Loucy (cell line): Measurements from ENCODE around the gene FKBP5.
A peak's percentile ranks its signal among the peaks of the same experiment; 100 is the strongest.

Source experiments
- H2AFZ ChIP-seq: fragments of 200-600 bp; sonication (generic); 2 replicates; pipeline ENCODE4 v1.6.0; 2016; ENCODE audit warnings: antibody characterized with exemption, mild to moderate bottlenecking, low read length, moderate library complexity
- H3F3A ChIP-seq: fragments of 200-600 bp; 2 replicates; pipeline ENCODE4 v1.6.0; 2016; ENCODE audit warnings: antibody characterized with exemption, low read depth, mild to moderate bottlenecking
- H3K27me3 ChIP-seq: fragments of 200-600 bp; sonication (generic); 2 replicates; pipeline ENCODE4 v1.6.1; 2014; ENCODE audit warnings: low read length, mild to moderate bottlenecking; ENCODE audit not compliant: insufficient read depth, poor library complexity, severe bottlenecking
- H3K36me3 ChIP-seq: fragments of 200-600 bp; sonication (generic); 2 replicates; pipeline ENCODE4 v1.6.1; 2016; ENCODE audit warnings: low read length; ENCODE audit not compliant: insufficient read depth
- H3K4me1 ChIP-seq: fragments of 200-600 bp; sonication (generic); 2 replicates; pipeline ENCODE4 v1.5.1; 2014; ENCODE audit warnings: low read length, mild to moderate bottlenecking; ENCODE audit not compliant: insufficient read depth, poor library complexity, severe bottlenecking
- H3K4me2 ChIP-seq: fragments of 200-600 bp; sonication (generic); 2 replicates; pipeline ENCODE4 v1.6.0; 2014; ENCODE audit warnings: antibody characterized with exemption, low read length, low read depth, mild to moderate bottlenecking; ENCODE audit not compliant: poor library complexity, severe bottlenecking
- H3K4me3 ChIP-seq: fragments of 200-600 bp; sonication (generic); 2 replicates; pipeline ENCODE4 v1.5.1; 2014; ENCODE audit warnings: low read length, mild to moderate bottlenecking, mixed read lengths; ENCODE audit not compliant: poor library complexity, severe bottlenecking
- H3K79me2 ChIP-seq: fragments of 200-600 bp; sonication (generic); 2 replicates; pipeline ENCODE4 v1.6.1; 2014; ENCODE audit warnings: low read length; ENCODE audit not compliant: insufficient read depth
- H3K9ac ChIP-seq: fragments of 200-600 bp; sonication (generic); 2 replicates; pipeline ENCODE4 v1.6.0; 2014; ENCODE audit warnings: mild to moderate bottlenecking, low read depth, low read length, moderate library complexity; ENCODE audit not compliant: poor library complexity, severe bottlenecking
- H3K9me2 ChIP-seq: fragments of 200-600 bp; sonication (generic); replicated peaks from 2 replicates; pipeline ENCODE4 v1.6.1; 2016; ENCODE audit warnings: low read depth, low read length, mixed read lengths
- H3K9me3 ChIP-seq: fragments of 200-600 bp; sonication (generic); 2 replicates; pipeline ENCODE4 v1.6.1; 2014; ENCODE audit warnings: mild to moderate bottlenecking, antibody characterized with exemption, low read length, low read depth; ENCODE audit not compliant: insufficient read depth
- H4K20me1 ChIP-seq: fragments of 200-600 bp; sonication (generic); 2 replicates; pipeline ENCODE4 v1.6.0; 2014; ENCODE audit warnings: antibody characterized with exemption, low read length, mild to moderate bottlenecking; ENCODE audit not compliant: insufficient read depth, poor library complexity, severe bottlenecking
- EZH2phosphoT487 ChIP-seq: fragments of 200-600 bp; IDR thresholded peaks from 2 replicates; pipeline ENCODE4 v1.6.1; 2018; ENCODE audit warnings: antibody characterized with exemption, mild to moderate bottlenecking, moderate library complexity, borderline replicate concordance
- TF ChIP-seq, protein P1 (sequence below): fragments of 200-600 bp; sonication (generic); conservative IDR thresholded peaks from 2 replicates; pipeline ENCODE4 v1.5.1; 2014; ENCODE audit warnings: mild to moderate bottlenecking, antibody characterized with exemption, low read length

Gene FKBP5

DNA sequence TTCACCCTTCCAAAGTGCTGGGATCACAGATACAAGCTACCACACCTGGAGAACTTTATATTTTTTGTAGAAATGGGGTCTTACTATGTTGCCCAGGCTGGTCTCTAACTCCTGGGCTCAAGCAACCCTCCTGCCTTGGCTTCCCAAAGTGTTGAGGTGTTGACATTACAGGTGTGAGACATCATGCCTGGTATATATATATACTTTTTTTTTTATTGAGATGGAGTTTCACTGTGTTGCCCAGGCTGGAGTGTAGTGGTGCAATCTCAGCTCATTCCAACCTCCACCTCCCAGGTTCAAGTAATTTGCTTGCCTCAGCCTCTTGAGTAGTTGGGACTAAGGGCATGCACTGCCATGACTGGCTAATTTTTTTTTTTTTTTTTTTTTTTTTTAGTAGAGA lies 5.4 kb downstream of the FKBP5 start:
- Histone ChIP-seq H3K36me3 (peaks cover 14% of the 10 kb centered on the region; the same call in 1 of the 2 replicates), H3K4me3 (no peak overlapping the region), H3K79me2 (peaks cover 99% of the 10 kb centered on the region), H3K9me3 (no peaks in the 10 kb centered on the region), H3K9me2 (no peaks in the 10 kb centered on the region), H3K4me1 (peaks cover 50% of the 10 kb centered on the region), H2AFZ (no peak overlapping the region), H3K4me2 (peak overlapping the region; percentile 37), H3F3A (no peaks in the 10 kb centered on the region), H3K9ac (no peak overlapping the region), H3K27me3 (no peaks in the 10 kb centered on the region), H4K20me1 (peaks cover 87% of the 10 kb centered on the region)
- TF ChIP-seq, protein P1, sequence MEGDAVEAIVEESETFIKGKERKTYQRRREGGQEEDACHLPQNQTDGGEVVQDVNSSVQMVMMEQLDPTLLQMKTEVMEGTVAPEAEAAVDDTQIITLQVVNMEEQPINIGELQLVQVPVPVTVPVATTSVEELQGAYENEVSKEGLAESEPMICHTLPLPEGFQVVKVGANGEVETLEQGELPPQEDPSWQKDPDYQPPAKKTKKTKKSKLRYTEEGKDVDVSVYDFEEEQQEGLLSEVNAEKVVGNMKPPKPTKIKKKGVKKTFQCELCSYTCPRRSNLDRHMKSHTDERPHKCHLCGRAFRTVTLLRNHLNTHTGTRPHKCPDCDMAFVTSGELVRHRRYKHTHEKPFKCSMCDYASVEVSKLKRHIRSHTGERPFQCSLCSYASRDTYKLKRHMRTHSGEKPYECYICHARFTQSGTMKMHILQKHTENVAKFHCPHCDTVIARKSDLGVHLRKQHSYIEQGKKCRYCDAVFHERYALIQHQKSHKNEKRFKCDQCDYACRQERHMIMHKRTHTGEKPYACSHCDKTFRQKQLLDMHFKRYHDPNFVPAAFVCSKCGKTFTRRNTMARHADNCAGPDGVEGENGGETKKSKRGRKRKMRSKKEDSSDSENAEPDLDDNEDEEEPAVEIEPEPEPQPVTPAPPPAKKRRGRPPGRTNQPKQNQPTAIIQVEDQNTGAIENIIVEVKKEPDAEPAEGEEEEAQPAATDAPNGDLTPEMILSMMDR, result no peak
- no peak for TF ChIP-seq EZH2phosphoT487

DNA sequence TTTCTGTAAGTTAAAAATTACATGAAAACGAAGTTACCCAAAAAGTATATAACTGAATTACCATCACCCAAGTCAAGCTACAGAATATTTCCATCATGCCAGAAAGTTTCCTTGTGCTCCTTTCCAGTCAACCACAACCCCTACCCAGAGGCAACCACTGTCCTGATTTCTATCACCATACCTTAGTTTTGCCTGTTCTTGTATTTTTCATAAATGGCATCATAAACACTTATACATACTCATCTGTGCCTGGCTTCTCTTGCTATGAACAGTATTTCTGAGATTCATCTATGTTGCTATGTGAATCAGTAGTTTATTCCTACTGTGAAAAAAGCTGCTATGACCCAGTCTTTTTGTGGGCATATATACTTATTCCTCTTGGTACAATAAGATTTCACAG lies 7.4 kb downstream of the FKBP5 start:
- Histone ChIP-seq H3K36me3 (peaks cover 18% of the 10 kb centered on the region; the same call in 1 of the 2 replicates), H3K4me2 (peak overlapping the region; percentile 62), H3K27me3 (no peaks in the 10 kb centered on the region), H3F3A (no peaks in the 10 kb centered on the region), H3K9me2 (no peaks in the 10 kb centered on the region), H4K20me1 (peaks cover 85% of the 10 kb centered on the region), H3K4me3 (peak overlapping the region; percentile 31), H3K9ac (no peak overlapping the region), H3K4me1 (peaks cover 58% of the 10 kb centered on the region), H3K79me2 (peaks cover 99% of the 10 kb centered on the region), H2AFZ (no peak overlapping the region), H3K9me3 (no peaks in the 10 kb centered on the region)
- TF ChIP-seq, protein P1, result no peak
- no peak for TF ChIP-seq EZH2phosphoT487

DNA sequence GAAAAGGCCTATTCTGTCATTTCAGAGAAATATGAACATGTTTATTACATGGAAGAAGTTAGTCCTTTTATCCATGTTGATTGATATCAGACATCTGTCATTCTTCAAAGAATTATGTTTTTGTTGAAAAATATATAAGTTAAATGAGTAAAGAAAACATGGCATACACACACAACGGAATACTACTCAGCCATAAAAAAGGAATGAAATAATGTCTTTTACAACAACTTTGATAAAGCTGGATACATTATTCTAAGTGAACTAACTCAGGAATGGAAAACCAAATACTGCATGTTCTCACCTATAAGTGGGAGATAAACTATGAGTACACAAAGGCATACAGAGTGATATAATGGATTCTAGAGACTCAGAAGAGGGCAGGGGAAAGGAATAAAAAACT lies 9.3 kb downstream of the FKBP5 start:
- Histone ChIP-seq H3K79me2 (peaks cover 99% of the 10 kb centered on the region), H3K9me2 (no peaks in the 10 kb centered on the region), H3K4me2 (peak overlapping the region; percentile 15), H3K4me3 (no peak overlapping the region), H3K27me3 (no peaks in the 10 kb centered on the region), H3K36me3 (peaks cover 18% of the 10 kb centered on the region; the same call in 1 of the 2 replicates), H3K9ac (no peak overlapping the region), H3F3A (no peaks in the 10 kb centered on the region), H2AFZ (no peak overlapping the region), H3K4me1 (peaks cover 65% of the 10 kb centered on the region), H4K20me1 (peaks cover 83% of the 10 kb centered on the region), H3K9me3 (no peaks in the 10 kb centered on the region)
- TF ChIP-seq, protein P1, result no peak
- no peak for TF ChIP-seq EZH2phosphoT487
